CD4-positive, CD25-positive, alpha-beta regulatory T cell (primary cell): ENCODE results near the gene XYLT1. TPM values are rescaled to one million over a fixed set of nuclear protein-coding genes. Genes with fewer than 3 reads are reported as not detected.

Experiments
- ATAC-seq, 2 donors: fragments of 150-1000 bp; cut with Tn5 transposase; one replicate each; pipeline ENCODE4 v1.10.0; 2021; ENCODE audit warnings: low read depth in 2 of 2, moderate number of reproducible peaks in 2 of 2, moderate library complexity in 1 of 2
- DNase-seq, 3 donors: peaks; one replicate each; pipeline versions ENCODE4 v3.0.0 to v3.0.0-alpha.2; 2012 to 2022; ENCODE audit warnings: mixed read lengths in 1 of 3
- H3K27ac ChIP-seq: one replicate; pipeline ENCODE4 v1.7.0; 2013; ENCODE audit warnings: mild to moderate bottlenecking, low read length; ENCODE audit not compliant: insufficient read depth, poor library complexity, severe bottlenecking
- H3K27me3 ChIP-seq: one replicate; pipeline ENCODE4 v1.7.0; 2013; ENCODE audit warnings: low read length; ENCODE audit not compliant: control insufficient read depth, insufficient read depth
- H3K36me3 ChIP-seq: one replicate; pipeline ENCODE4 v1.7.0; 2013; ENCODE audit warnings: mild to moderate bottlenecking, low read length, moderate library complexity; ENCODE audit not compliant: control insufficient read depth, insufficient read depth
- H3K4me1 ChIP-seq: 2 replicates; pipeline ENCODE4 v1.7.0; 2013; ENCODE audit warnings: mild to moderate bottlenecking, low read length; ENCODE audit not compliant: insufficient read depth, control insufficient read depth, poor library complexity, severe bottlenecking
- H3K4me3 ChIP-seq: one replicate; pipeline ENCODE4 v1.7.0; 2013; ENCODE audit warnings: low read depth, mild to moderate bottlenecking, low read length, moderate library complexity
- H3K9me3 ChIP-seq, 2 experiments: 1 replicate in 1 of 2; 2 replicates in 1 of 2; pipeline ENCODE4 v1.7.0; 2013; ENCODE audit warnings: low read length in 2 of 2, mild to moderate bottlenecking in 1 of 2, moderate library complexity in 1 of 2; ENCODE audit not compliant: control insufficient read depth in 2 of 2
- H3K27ac Mint-ChIP-seq, 3 donors: one replicate each; pipeline ENCODE4 v1.8.0; 2020 to 2022; ENCODE audit warnings: mild to moderate bottlenecking in 3 of 3, mixed read lengths in 3 of 3, moderate library complexity in 2 of 3
- H3K27me3 Mint-ChIP-seq: one replicate; pipeline ENCODE4 v1.8.0; 2022; ENCODE audit warnings: mild to moderate bottlenecking, mixed read lengths
- H3K36me3 Mint-ChIP-seq: one replicate; pipeline ENCODE4 v1.8.0; 2020; ENCODE audit warnings: mixed read lengths
- H3K4me1 Mint-ChIP-seq, 4 donors: one replicate each; pipeline ENCODE4 v1.8.0; 2020 to 2022; ENCODE audit warnings: mixed read lengths in 4 of 4, mild to moderate bottlenecking in 1 of 4
- H3K4me3 Mint-ChIP-seq, 4 donors: one replicate each; pipeline ENCODE4 v1.8.0; 2020 to 2022; ENCODE audit warnings: mild to moderate bottlenecking in 4 of 4, mixed read lengths in 4 of 4, moderate library complexity in 3 of 4
- H3K9me3 Mint-ChIP-seq, 7 donors: one replicate each; pipeline ENCODE4 v1.8.0; 2020 to 2022; ENCODE audit warnings: mixed read lengths in 7 of 7, mild to moderate bottlenecking in 3 of 7, moderate library complexity in 2 of 7
- polyA plus RNA-seq, 4 donors: library from polyadenylated mRNA; unstranded; fragments of 300-500 nt; fragmentation: Illumina TruSeq; gene quantifications; one replicate each; pipeline ENCODE4 v1.2.3, GENCODE V29; 2021
- total RNA-seq: library from RNA; stranded (reverse); gene quantifications from one replicate; pipeline ENCODE4 v1.2.3, GENCODE V29; 2022

Gene XYLT1
- total and polyA plus RNA-seq, 5 donors from 2014 or later, result 0.68 to 26.3 (median 3.1) TPM

GRCh38 chr16:17261197-17261858 is 209.4 kb downstream of the XYLT1 start:
- Histone ChIP-seq H3K9me3 (no peaks in the 10 kb centered on the region), H3K36me3 (peaks cover 17% of the 10 kb centered on the region), H3K4me1 (no peaks in the 10 kb centered on the region), H3K27ac (no peak overlapping the region), H3K27me3 (no peaks in the 10 kb centered on the region), H3K4me3 (no peak overlapping the region)
- peak overlapping the region in 1 of 4 donors; percentile 21 for H3K4me3 Mint-ChIP-seq
- peaks cover 11 to 34% (median 23%) of the 10 kb centered on the region in 4 donors for H3K4me1 Mint-ChIP-seq
- no peaks in the 10 kb centered on the region for H3K27me3 Mint-ChIP-seq
- peak overlapping the region; percentile 23 to 77 (median 58) for H3K27ac Mint-ChIP-seq
- H3K9me3 Mint-ChIP-seq, result no peaks in the 10 kb centered on the region
- peaks cover 27% of the 10 kb centered on the region for H3K36me3 Mint-ChIP-seq
- ATAC-seq, result peak in 1 of 2 donors; percentile 41
- DNase-seq, result peak in 1 of 3 donors; percentile 65

GRCh38 chr16:17260276-17260849 is 210.4 kb downstream of the XYLT1 start:
- no peaks in the 10 kb centered on the region for H3K27me3 ChIP-seq
- no peak for DNase-seq
- H3K4me3 Mint-ChIP-seq, result no peak overlapping the region
- peaks cover 11 to 34% (median 24%) of the 10 kb centered on the region in 4 donors for H3K4me1 Mint-ChIP-seq
- ATAC-seq, result no peak
- H3K4me3 ChIP-seq, result no peak overlapping the region
- H3K9me3 ChIP-seq, result no peaks in the 10 kb centered on the region
- no peaks in the 10 kb centered on the region for H3K9me3 Mint-ChIP-seq
- H3K27ac Mint-ChIP-seq, result no peak overlapping the region
- no peaks in the 10 kb centered on the region for H3K27me3 Mint-ChIP-seq
- H3K36me3 ChIP-seq, result peaks cover 17% of the 10 kb centered on the region
- H3K27ac ChIP-seq, result no peak overlapping the region
- peaks cover 30% of the 10 kb centered on the region for H3K36me3 Mint-ChIP-seq
- no peaks in the 10 kb centered on the region for H3K4me1 ChIP-seq

GRCh38 chr16:17259751-17260270 is 210.9 kb downstream of the XYLT1 start:
- H3K4me3 ChIP-seq, result no peak overlapping the region
- H3K27me3 ChIP-seq, result no peaks in the 10 kb centered on the region
- DNase-seq (no peak), ATAC-seq (no peak)
- H3K4me1 ChIP-seq, result no peaks in the 10 kb centered on the region
- Mint-ChIP-seq H3K4me1 (peaks cover 11 to 34% (median 25%) of the 10 kb centered on the region in 4 donors), H3K9me3 (no peaks in the 10 kb centered on the region), H3K27ac (no peak overlapping the region), H3K27me3 (no peaks in the 10 kb centered on the region), H3K4me3 (no peak overlapping the region), H3K36me3 (peaks cover 30% of the 10 kb centered on the region)
- peaks cover 17% of the 10 kb centered on the region for H3K36me3 ChIP-seq
- H3K27ac ChIP-seq, result no peak overlapping the region
- no peaks in the 10 kb centered on the region for H3K9me3 ChIP-seq

- H3K36me3 Mint-ChIP-seq, result peaks cover 31% of the 10 kb centered on the region
- Histone ChIP-seq H3K27ac (no peak overlapping the region), H3K36me3 (peaks cover 17% of the 10 kb centered on the region), H3K27me3 (no peaks in the 10 kb centered on the region), H3K9me3 (no peaks in the 10 kb centered on the region), H3K4me3 (no peak overlapping the region), H3K4me1 (no peaks in the 10 kb centered on the region)
- H3K4me3 Mint-ChIP-seq, result no peak overlapping the region
- H3K9me3 Mint-ChIP-seq, result no peaks in the 10 kb centered on the region
- H3K27ac Mint-ChIP-seq, result peak overlapping the region in 2 of 3 donors; percentile 55 to 63
- H3K27me3 Mint-ChIP-seq, result no peaks in the 10 kb centered on the region
- ATAC-seq (peak; percentile 7 to 43), DNase-seq (no peak)
- H3K4me1 Mint-ChIP-seq, result peaks cover 11 to 29% (median 24%) of the 10 kb centered on the region in 4 donors
Observed at GRCh38 chr16:17258848-17259713, 211.7 kb downstream of the XYLT1 start.

- ATAC-seq, result no peak
- H3K27me3 Mint-ChIP-seq, result no peaks in the 10 kb centered on the region
- peak overlapping the region in 1 of 3 donors; percentile 55 for H3K27ac Mint-ChIP-seq
- no peaks in the 10 kb centered on the region for H3K27me3 ChIP-seq
- H3K36me3 ChIP-seq, result peaks cover 17% of the 10 kb centered on the region
- no peaks in the 10 kb centered on the region for H3K9me3 Mint-ChIP-seq
- H3K4me1 ChIP-seq, result no peaks in the 10 kb centered on the region
- no peaks in the 10 kb centered on the region for H3K9me3 ChIP-seq
- H3K36me3 Mint-ChIP-seq, result peaks cover 33% of the 10 kb centered on the region
- DNase-seq, result no peak
- no peak overlapping the region for H3K4me3 Mint-ChIP-seq
- no peak overlapping the region for H3K27ac ChIP-seq
- H3K4me3 ChIP-seq, result no peak overlapping the region
- peaks cover 11 to 31% (median 23%) of the 10 kb centered on the region in 4 donors for H3K4me1 Mint-ChIP-seq
Observed at GRCh38 chr16:17258077-17258599, 212.6 kb downstream of the XYLT1 start.

GRCh38 chr16:17257426-17258023 is 213.2 kb downstream of the XYLT1 start:
- no peaks in the 10 kb centered on the region for H3K27me3 Mint-ChIP-seq
- no peaks in the 10 kb centered on the region for H3K4me1 ChIP-seq
- peak overlapping the region in 1 of 3 donors; percentile 64 for H3K27ac Mint-ChIP-seq
- peaks cover 17% of the 10 kb centered on the region for H3K36me3 ChIP-seq
- H3K27ac ChIP-seq, result no peak overlapping the region
- H3K9me3 ChIP-seq, result no peaks in the 10 kb centered on the region
- H3K4me3 ChIP-seq, result no peak overlapping the region
- no peak for DNase-seq
- H3K4me3 Mint-ChIP-seq, result peak overlapping the region in 1 of 4 donors; percentile 91
- H3K27me3 ChIP-seq, result no peaks in the 10 kb centered on the region
- peaks cover 33% of the 10 kb centered on the region for H3K36me3 Mint-ChIP-seq
- peaks cover 11 to 27% (median 22%) of the 10 kb centered on the region in 4 donors for H3K4me1 Mint-ChIP-seq
- no peak for ATAC-seq
- no peaks in the 10 kb centered on the region for H3K9me3 Mint-ChIP-seq

GRCh38 chr16:17252701-17253100 is 218.1 kb downstream of the XYLT1 start:
- no peak overlapping the region for H3K27ac Mint-ChIP-seq
- Histone ChIP-seq H3K36me3 (peaks cover 4% of the 10 kb centered on the region), H3K27ac (no peak overlapping the region), H3K4me3 (no peak overlapping the region), H3K9me3 (no peaks in the 10 kb centered on the region), H3K4me1 (no peaks in the 10 kb centered on the region), H3K27me3 (no peaks in the 10 kb centered on the region)
- no peak for DNase-seq
- no peaks in the 10 kb centered on the region for H3K27me3 Mint-ChIP-seq
- H3K9me3 Mint-ChIP-seq, result no peaks in the 10 kb centered on the region
- peaks cover 30% of the 10 kb centered on the region for H3K36me3 Mint-ChIP-seq
- no peak for ATAC-seq
- peaks cover 0 to 20% (median 12%) of the 10 kb centered on the region in 4 donors for H3K4me1 Mint-ChIP-seq
- H3K4me3 Mint-ChIP-seq, result no peak overlapping the region
